ENCODE results near the gene ALOX15.
"Not testable (repeated sequence)": the region's sequence is repeated elsewhere in the genome, so short reads cannot be mapped to it uniquely, and the experiment has no call there.

ALOX15 gene

GRCh38 chr17:4622375-4622774 is 19.1 kb downstream of the ALOX15 start:
- H3K4me3 ChIP-seq (ENCODE audit: low read depth, low read length), result no peak overlapping the region

DNA sequence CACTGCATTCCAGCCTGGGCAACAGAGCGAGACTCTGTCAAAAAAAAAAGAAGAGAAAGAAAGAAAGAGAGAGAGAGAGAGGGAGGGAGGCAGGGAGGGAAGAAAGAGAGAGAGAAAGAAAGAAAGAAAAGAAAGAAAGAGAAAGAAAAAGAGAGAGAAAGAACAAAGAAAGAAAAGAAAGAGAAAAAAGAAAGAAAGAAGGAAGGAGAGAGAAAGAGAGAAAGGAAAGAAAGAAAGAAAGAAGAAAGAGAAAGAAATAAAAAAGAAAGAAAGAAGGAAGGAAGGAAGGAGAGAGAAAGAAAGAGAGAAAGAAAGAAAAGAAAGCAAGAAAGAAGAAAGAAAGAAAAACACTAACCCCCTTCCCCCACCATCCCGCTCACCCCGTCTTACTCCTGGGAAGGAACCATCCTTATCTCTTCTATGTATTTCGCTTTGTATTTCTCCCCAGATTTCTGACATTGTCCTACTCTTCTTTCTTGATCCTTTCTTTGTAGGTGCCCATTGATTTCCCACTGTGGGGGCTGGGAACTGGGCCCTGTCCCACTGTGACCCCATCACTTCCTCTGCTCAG is 20.9 kb downstream of the ALOX15 start:
- H3K4me3 ChIP-seq (ENCODE audit: low read depth, low read length), result no peak overlapping the region

GRCh38 chr17:4617590-4618351 is 23.7 kb downstream of the ALOX15 start:
- H3K4me3 ChIP-seq (ENCODE audit: low read depth, low read length), result no peak overlapping the region

- H3K4me3 ChIP-seq (ENCODE audit: low read depth, low read length), result no peak overlapping the region
Observed at GRCh38 chr17:4617090-4617489, 24.4 kb downstream of the ALOX15 start.

DNA sequence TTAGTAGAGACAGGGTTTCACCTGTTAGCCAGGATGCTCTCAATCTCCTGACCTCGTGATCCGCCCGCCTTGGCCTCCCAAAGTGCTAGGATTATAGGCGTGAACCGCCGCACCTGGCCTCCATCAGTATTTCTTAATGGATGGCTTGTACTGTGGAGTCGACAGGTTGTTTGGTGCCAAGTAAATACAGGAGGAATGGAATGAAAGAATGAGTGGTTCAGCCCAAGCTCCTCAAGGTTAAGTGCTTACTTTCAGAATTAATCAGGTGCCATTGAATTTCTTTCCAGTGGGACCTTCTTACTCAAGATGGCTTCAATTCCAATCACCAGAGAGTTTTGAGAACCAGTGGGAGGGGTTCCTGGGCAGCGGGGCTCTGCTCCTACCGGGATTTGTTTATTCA is 25.0 kb downstream of the ALOX15 start:
- no peak overlapping the region for H3K4me3 ChIP-seq (ENCODE audit: low read depth, low read length)

GRCh38 chr17:4610656-4611055 is 30.8 kb downstream of the ALOX15 start:
- no peak overlapping the region for H3K4me3 ChIP-seq (ENCODE audit: low read depth, low read length)

- H3K4me3 ChIP-seq (ENCODE audit: low read depth, low read length), result no peak overlapping the region
Observed at GRCh38 chr17:4610162-4610561, 31.3 kb downstream of the ALOX15 start.

GRCh38 chr17:4609761-4610160 is 31.7 kb downstream of the ALOX15 start:
- no peak overlapping the region for H3K4me3 ChIP-seq (ENCODE audit: low read depth, low read length)

GRCh38 chr17:4607773-4608187 is 33.7 kb downstream of the ALOX15 start:
- no peak overlapping the region for H3K4me3 ChIP-seq (ENCODE audit: low read depth, low read length)

DNA sequence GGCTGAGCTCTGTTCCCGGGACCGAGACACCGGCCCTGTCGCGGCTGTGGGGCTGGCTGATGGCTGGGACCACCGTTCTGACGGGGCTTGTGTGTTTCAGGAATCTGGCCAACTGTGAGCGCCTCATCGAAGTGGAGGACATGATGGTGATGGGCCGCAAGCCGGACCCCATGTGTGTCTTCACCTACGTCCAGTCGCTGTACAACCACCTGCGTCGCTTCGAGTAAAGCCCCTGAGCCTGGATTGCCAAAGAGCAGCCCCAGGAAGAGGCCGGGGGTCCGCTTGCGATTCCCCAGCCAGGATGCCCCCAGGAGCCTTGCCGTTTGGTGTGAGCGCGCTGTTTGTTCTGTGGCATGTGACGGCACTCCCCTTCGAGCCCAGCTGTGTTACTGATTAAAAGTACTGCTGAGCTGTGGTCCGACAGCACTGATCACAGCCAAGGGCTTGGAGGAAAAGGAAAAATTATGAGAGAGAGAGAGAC is 34.2 kb downstream of the ALOX15 start:
- H3K4me3 ChIP-seq (ENCODE audit: low read depth, low read length), result no peak overlapping the region

DNA sequence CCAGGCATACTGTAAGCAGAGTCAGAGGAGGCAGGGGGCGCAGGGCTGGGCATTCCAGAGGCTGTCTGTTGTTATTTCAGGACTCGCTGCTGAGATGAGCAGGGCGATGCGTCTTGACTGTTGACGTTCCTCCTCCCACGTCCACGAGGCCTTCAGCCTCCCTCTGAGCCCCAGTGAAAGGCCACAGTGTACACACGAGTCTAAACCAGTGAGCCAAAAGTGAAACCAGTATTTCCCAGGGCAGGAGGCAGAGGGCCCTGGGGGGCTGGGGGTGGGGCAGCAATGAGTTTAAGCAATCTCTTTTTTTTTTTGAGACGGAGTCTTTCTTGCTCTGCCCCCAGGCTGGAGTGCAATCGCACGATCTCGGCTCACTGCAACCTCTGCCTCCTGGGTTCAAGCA is 35.7 kb downstream of the ALOX15 start:
- no peak overlapping the region for H3K4me3 ChIP-seq (ENCODE audit: low read depth, low read length)

- not testable (repeated sequence) for H3K4me3 ChIP-seq (ENCODE audit: low read depth, low read length)
Observed at GRCh38 chr17:4604736-4605135, 36.7 kb downstream of the ALOX15 start.

GRCh38 chr17:4604111-4604644 is 37.3 kb downstream of the ALOX15 start:
- H3K4me3 ChIP-seq (ENCODE audit: low read depth, low read length), result no peak overlapping the region

DNA sequence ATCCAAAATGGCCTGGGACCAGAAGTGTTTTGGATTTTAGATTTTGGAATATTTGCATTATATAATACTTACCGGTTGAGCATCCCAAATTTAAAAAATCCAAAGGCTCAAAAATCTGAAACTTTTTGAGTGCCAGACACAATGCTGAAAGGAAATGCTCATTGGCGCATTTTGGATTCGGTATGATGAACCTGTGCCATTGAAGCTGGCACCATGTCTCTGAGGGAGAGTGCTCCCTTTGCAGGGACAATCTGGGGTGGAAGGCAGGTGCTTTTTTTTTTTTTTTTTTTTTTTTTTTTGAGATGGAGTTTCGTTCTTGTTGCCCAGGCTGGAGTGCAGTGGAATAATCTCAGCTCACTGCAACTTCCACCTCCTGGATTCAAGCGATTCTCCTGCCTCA is 39.4 kb downstream of the ALOX15 start:
- no peak overlapping the region for H3K4me3 ChIP-seq (ENCODE audit: low read depth, low read length)

GRCh38 chr17:4601326-4601725 is 40.2 kb downstream of the ALOX15 start:
- no peak overlapping the region for H3K4me3 ChIP-seq (ENCODE audit: low read depth, low read length)

DNA sequence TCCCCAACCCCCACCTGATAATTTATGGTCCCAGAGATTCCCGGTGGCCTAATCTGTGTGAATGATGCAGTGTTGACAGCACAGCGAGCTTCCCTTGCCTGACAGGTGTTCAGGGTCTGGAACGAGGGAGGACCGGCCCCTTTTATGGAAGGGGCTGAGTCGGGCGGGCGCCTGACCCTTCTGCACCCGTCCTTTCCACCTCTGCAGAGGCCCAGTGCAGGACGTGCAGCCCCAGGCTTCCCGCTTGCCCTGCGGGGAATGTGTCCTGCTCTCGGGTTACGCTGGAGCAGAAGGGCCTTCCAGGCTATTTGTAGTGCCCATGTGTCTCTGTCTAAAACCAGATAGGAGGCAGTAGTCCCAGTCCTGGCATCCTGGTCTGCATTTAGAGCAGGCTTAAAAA is 40.9 kb downstream of the ALOX15 start:
- no peak overlapping the region for H3K4me3 ChIP-seq (ENCODE audit: low read depth, low read length)

DNA sequence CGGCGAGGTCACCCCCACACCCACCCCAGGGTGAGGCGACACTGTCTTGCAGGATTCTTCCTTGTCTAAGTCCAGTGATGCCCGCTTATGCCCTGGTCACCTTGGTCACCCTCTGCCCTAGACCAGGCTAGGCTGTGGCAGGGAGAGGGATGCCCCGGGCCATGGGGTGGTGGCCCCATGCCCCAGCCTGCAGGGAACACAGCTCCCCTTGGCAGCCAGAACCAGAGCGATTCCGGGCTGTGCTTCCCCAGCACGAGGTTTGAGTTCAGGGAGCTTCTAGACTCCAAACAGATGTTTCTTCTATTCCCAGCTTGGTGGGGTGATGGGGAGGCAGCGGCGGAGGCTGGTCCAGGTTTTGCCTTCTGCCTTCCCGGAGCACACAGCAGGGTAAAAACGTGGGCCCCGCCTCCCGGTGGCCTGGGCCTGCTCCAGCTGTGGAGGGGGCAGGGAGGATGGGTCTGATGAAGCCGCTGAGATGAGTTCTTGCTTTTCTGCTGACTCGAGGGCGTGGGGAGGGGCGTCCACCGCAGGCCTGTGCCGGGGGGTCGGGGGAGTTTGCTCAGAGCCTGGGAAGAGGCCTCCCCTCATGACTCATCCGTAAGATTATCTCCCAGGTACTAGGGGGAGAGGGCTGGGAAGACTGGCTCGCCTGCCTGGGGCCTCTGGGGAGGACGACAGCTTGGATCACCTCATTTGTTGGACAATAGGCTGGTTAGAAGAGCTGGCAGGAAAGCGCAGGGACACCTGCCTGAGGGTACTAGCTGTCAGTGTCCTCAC is 41.8 kb downstream of the ALOX15 start:
- H3K4me3 ChIP-seq (ENCODE audit: low read depth, low read length), result no peak overlapping the region

DNA sequence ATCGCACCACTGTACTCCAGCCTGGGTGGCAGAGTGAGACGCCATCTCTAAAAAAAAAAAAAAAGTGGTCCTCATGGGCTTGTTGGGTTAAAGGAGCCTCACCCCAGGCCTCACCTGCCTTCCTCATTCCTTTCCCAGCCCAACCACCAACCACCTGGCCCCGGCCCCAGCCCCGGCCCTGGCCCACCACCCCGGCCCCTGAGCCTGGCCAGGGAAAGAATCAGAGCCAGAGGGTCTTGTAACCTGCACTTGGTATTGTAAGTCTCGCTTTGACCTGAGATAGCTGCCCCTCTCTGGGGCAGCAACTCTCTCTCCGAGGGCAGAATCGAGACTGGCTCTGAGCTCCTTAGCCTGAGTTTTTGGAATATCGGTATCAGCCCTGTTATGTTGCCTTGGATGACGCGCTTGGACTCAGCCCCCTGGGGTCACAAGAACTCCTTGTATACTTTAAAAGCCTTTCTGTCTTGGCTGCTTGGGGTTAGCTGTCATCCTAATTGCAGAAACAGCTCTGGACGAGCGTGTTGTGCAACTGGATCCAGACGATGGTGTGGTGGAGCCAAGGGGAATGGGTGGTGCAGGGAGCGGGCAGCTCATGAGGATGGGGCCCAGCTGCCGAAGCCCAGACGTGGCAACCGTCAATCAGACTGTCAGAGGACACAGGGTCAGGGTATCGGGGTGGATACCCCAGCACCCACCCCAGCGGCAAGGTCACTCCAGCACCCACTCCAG is 42.5 kb downstream of the ALOX15 start:
- H3K4me3 ChIP-seq (ENCODE audit: low read depth, low read length), result no peak overlapping the region

- H3K4me3 ChIP-seq (ENCODE audit: low read depth, low read length), result no peak overlapping the region
Observed at GRCh38 chr17:4597975-4598374, 43.5 kb downstream of the ALOX15 start.

- no peak overlapping the region for H3K4me3 ChIP-seq (ENCODE audit: low read depth, low read length)
Observed at GRCh38 chr17:4596636-4597380, 44.7 kb downstream of the ALOX15 start.
